ENCODE results near the gene ARMC12. TPM values are rescaled to one million over a fixed set of nuclear protein-coding genes. Genes with fewer than 3 reads are reported as not detected.

Gene ARMC12
- total RNA-seq, 1 experiment from 2014 or later = 0.51 TPM

GRCh38 chr6:35776364-35777215 is 39.8 kb downstream of the ARMC12 start, which contains the start of gene CLPSL2:
Gene CLPSL2, plus strand, starts transcription at chr6:35776598. Its CDS starts 21 bp downstream, at chr6:35776619.
- DNase-seq (ENCODE audit: low read depth) = peak; percentile 51

- DNase-seq (ENCODE audit: low read depth) = no peak
Measured at GRCh38 chr6:35777356-35778102, 40.7 kb downstream of the ARMC12 start.

- no peak for DNase-seq (ENCODE audit: low read depth)
Measured at GRCh38 chr6:35778437-35778836, 41.6 kb downstream of the ARMC12 start.

- no peak for DNase-seq (ENCODE audit: low read depth)
Measured at GRCh38 chr6:35780719-35781118, 43.9 kb downstream of the ARMC12 start, which contains the start of gene CLPSL1. Gene CLPSL1, plus strand, starts transcription at chr6:35781019. Its CDS starts 92 bp downstream, at chr6:35781111.

GRCh38 chr6:35781290-35781689 is 44.5 kb downstream of the ARMC12 start:
- no peak for DNase-seq (ENCODE audit: low read depth)

GRCh38 chr6:35782424-35782823 is 45.6 kb downstream of the ARMC12 start:
- DNase-seq (ENCODE audit: low read depth) = no peak

- no peak for DNase-seq (ENCODE audit: low read depth)
Measured at GRCh38 chr6:35784200-35784599, 47.4 kb downstream of the ARMC12 start.

GRCh38 chr6:35786272-35786671 is 49.4 kb downstream of the ARMC12 start:
- no peak for DNase-seq (ENCODE audit: low read depth)

- DNase-seq (ENCODE audit: low read depth) = peak; percentile 72
Measured at GRCh38 chr6:35786810-35787209, 50.0 kb downstream of the ARMC12 start.

GRCh38 chr6:35787266-35788218 is 50.7 kb downstream of the ARMC12 start:
- DNase-seq (ENCODE audit: low read depth) = no peak

GRCh38 chr6:35788423-35788982 is 51.7 kb downstream of the ARMC12 start:
- no peak for DNase-seq (ENCODE audit: low read depth)

GRCh38 chr6:35790683-35791082 is 53.9 kb downstream of the ARMC12 start:
- no peak for DNase-seq (ENCODE audit: low read depth)

GRCh38 chr6:35794536-35795452 is 58.0 kb downstream of the ARMC12 start:
- no peak for DNase-seq (ENCODE audit: low read depth)

GRCh38 chr6:35795453-35796071 is 58.7 kb downstream of the ARMC12 start:
- DNase-seq (ENCODE audit: low read depth) = no peak

- no peak for DNase-seq (ENCODE audit: low read depth)
Measured at GRCh38 chr6:35796236-35796635, 59.4 kb downstream of the ARMC12 start.

GRCh38 chr6:35797837-35798526 is 61.1 kb downstream of the ARMC12 start:
- no peak for DNase-seq (ENCODE audit: low read depth)
